ENCODE measurements around the gene LRMDA.

DNA sequence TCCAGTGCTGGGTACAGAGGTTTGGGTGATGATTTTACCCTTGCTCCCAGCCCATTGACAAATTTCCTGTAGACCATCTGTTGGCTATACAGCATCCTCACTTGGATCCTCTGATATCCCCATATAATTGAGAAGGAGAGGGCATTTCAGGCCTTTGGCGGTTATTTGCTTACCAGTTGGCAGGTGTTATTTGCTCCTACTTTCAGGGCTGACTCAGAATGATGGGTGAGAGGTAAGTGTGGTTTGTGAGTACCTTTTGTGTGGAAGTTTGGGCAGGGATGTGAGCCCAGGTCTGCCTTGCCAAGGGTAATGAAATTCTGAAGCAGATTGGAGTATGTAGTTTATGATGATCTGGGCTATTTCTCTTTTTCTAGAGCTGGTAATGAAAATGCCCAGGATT lies 93.6 kb downstream of the LRMDA start:
- no peak for TF ChIP-seq POLR2A (IDR thresholded peaks at IDR 0.05)
- TF ChIP-seq, protein P1, sequence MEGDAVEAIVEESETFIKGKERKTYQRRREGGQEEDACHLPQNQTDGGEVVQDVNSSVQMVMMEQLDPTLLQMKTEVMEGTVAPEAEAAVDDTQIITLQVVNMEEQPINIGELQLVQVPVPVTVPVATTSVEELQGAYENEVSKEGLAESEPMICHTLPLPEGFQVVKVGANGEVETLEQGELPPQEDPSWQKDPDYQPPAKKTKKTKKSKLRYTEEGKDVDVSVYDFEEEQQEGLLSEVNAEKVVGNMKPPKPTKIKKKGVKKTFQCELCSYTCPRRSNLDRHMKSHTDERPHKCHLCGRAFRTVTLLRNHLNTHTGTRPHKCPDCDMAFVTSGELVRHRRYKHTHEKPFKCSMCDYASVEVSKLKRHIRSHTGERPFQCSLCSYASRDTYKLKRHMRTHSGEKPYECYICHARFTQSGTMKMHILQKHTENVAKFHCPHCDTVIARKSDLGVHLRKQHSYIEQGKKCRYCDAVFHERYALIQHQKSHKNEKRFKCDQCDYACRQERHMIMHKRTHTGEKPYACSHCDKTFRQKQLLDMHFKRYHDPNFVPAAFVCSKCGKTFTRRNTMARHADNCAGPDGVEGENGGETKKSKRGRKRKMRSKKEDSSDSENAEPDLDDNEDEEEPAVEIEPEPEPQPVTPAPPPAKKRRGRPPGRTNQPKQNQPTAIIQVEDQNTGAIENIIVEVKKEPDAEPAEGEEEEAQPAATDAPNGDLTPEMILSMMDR (IDR thresholded peaks at IDR 0.05) = no peak
